ENCODE data around the gene ANKRD34A. TPM values are rescaled to one million over a fixed set of nuclear protein-coding genes. Genes with fewer than 3 reads are reported as not detected.
A peak's percentile ranks its signal among the peaks of the same experiment; 100 is the strongest.
"Not testable (repeated sequence)": the region's sequence is repeated elsewhere in the genome, so short reads cannot be mapped to it uniquely, and the experiment has no call there.

Gene ANKRD34A
- total and polyA plus RNA-seq, 10 donors: 0.57 to 3.1 (median 1.1) TPM

DNA sequence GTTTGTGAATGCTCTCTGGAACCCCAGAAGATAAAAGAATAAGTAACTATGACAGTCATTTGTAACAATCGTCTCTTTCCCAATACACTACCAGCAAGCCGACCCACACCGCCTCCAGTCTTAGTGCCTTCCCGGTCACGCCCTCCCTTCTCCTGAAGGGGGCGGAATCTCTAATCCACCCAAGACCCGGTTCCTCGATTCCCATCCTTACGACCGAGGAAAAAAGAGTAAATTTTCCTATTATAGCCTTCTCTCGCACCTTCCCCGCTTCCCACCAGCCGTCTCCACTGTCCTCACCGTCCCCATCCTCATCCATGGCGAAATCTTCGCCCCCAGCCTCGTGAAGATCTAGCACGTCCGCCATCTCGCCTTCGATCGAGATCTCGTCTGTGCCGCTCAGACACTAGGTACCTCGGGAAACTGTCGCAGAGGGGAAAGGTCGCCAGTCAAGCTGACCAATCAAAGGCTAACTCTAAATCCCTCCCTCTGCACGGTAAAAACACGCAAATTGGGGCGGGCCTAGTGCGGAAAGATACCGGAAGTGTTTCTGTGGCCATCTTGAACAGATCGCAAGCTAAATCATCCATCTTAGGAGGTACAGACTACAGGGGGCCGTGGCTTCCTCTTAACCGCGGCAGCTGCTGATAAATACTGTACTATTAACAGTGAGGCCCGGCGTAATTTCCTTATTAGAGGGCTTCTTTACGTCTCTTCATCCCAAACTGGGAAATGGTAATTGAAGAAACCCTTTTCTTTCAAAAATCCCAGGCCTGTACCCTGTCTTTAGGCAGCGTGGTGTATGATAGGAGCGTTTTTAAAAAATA lies 37.1 kb downstream of the ANKRD34A start, which contains the start of gene RBM8A:
Gene RBM8A, minus strand, starts transcription at position 422 of the 824 bp plus-strand sequence. Its CDS starts 58 bp downstream, at position 364.
- H3K27ac ChIP-seq: peak within 1 kb of the TSS; percentile 95 to 99 (median 98)
- peaks cover 13 to 55% (median 34%) of the 10 kb centered on the region in 6 donors for H3K4me1 ChIP-seq
- TF ChIP-seq, protein P1, sequence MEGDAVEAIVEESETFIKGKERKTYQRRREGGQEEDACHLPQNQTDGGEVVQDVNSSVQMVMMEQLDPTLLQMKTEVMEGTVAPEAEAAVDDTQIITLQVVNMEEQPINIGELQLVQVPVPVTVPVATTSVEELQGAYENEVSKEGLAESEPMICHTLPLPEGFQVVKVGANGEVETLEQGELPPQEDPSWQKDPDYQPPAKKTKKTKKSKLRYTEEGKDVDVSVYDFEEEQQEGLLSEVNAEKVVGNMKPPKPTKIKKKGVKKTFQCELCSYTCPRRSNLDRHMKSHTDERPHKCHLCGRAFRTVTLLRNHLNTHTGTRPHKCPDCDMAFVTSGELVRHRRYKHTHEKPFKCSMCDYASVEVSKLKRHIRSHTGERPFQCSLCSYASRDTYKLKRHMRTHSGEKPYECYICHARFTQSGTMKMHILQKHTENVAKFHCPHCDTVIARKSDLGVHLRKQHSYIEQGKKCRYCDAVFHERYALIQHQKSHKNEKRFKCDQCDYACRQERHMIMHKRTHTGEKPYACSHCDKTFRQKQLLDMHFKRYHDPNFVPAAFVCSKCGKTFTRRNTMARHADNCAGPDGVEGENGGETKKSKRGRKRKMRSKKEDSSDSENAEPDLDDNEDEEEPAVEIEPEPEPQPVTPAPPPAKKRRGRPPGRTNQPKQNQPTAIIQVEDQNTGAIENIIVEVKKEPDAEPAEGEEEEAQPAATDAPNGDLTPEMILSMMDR (IDR thresholded peaks at IDR 0.05 in 8 of 11, conservative IDR thresholded peaks at IDR 0.05 in 3 of 11): peak; percentile 52 to 97 (median 83)
- TF ChIP-seq POLR2A (IDR thresholded peaks at IDR 0.05) (peak; percentile 97 to 98 (median 98)), POLR2AphosphoS5 (IDR thresholded peaks at IDR 0.05) (peak; percentile 95 to 100 (median 100))
- intact Hi-C loops (cut with DNase I; ENCODE audit: low total_unique reads): no loop called here
- no peaks in the 10 kb centered on the region for H3K9me3 ChIP-seq
- WGBS, 5 donors: 0% methylated on average over 41 of the region's 41 CpGs
- H3K4me3 ChIP-seq: peak within 1 kb of the TSS; percentile 55 to 85 (median 70)
- no peaks in the 10 kb centered on the region for H3K27me3 ChIP-seq (replicated peaks in 1 of 7)
- peak; percentile 94 for DNase-seq
- H3K36me3 ChIP-seq: peaks cover 0 to 44% (median 17%) of the 10 kb centered on the region in 6 donors

DNA sequence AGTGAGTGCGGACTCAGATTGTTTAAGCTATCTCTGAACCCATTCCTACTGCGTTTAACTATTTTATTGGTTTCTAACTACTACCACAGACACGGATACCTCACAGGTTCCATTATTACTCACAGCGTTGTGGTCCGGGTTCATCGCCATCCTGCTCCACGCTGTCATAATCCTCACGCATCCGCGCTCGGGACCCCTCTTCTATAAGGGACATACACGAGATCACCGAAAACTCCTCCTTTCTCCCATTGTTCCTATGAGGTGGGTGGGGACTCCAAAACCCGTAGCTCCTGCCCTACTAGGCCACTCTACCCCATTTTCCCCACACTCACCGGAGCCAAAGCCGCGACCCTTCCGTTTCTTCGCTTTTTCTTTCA lies 37.7 kb downstream of the ANKRD34A start:
- no peaks in the 10 kb centered on the region for H3K9me3 ChIP-seq

GRCh38 chr1:145922266-145922665 lies 42.1 kb downstream of the ANKRD34A start:
- no peaks in the 10 kb centered on the region for H3K27me3 ChIP-seq (replicated peaks in 1 of 7)
- intact Hi-C loops (cut with DNase I; ENCODE audit: low total_unique reads): no loop called here

More for the DNA sequence above, 37.7 kb downstream of the ANKRD34A start:
- TF ChIP-seq, protein P1 (IDR thresholded peaks at IDR 0.05 in 8 of 11, conservative IDR thresholded peaks at IDR 0.05 in 3 of 11): no peak
- TF ChIP-seq POLR2AphosphoS5 (IDR thresholded peaks at IDR 0.05) (no peak), POLR2A (IDR thresholded peaks at IDR 0.05) (no peak)
- peaks cover 13 to 55% (median 30%) of the 10 kb centered on the region in 6 donors for H3K4me1 ChIP-seq
- peak overlapping the region; percentile 95 to 99 (median 98) for H3K27ac ChIP-seq
- peaks cover 0 to 50% (median 18%) of the 10 kb centered on the region in 6 donors for H3K36me3 ChIP-seq
- intact Hi-C loops (cut with DNase I; ENCODE audit: low total_unique reads): no loop called here
- peak overlapping the region; percentile 55 to 85 (median 70) for H3K4me3 ChIP-seq
- H3K27me3 ChIP-seq (replicated peaks in 1 of 7): no peaks in the 10 kb centered on the region
- WGBS, 5 donors: 7 to 12% (median 7%) methylated on average over 19 of the region's 19 CpGs
- no peak for DNase-seq

DNA sequence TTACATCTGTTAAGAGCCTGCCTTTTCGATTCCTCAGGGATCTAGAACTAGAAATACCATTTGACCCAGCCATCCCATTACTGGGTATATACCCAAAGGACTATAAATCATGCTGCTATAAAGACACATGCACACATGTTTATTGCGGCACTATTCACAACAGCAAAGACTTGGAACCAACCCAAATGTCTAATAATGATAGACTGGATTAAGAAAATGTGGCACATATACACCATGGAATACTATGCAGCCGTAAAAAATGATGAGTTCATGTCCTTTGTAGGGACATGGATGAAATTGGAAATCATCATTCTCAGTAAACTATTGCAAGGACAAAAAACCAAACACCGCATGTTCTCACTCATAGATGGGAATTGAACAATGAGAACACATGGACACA lies 44.1 kb downstream of the ANKRD34A start:
- intact Hi-C loops (cut with DNase I; ENCODE audit: low total_unique reads); H3K27ac ChIP-seq; H3K27me3 ChIP-seq (replicated peaks in 1 of 7); H3K9me3 ChIP-seq; DNase-seq: not testable (repeated sequence)
- H3K4me1 ChIP-seq: peaks cover 10 to 73% (median 38%) of the 10 kb centered on the region in 6 donors
- peaks cover 0 to 53% (median 24%) of the 10 kb centered on the region in 6 donors for H3K36me3 ChIP-seq
- WGBS, 5 donors: 76 to 97% (median 96%) methylated on average over 2 to 4 of the region's 4 CpGs
- H3K4me3 ChIP-seq: peak overlapping the region in 1 of 8 donors; percentile 86

More at GRCh38 chr1:145922266-145922665, 42.1 kb downstream of the ANKRD34A start:
- 52 to 90% (median 71%) methylated on average over 2 of the region's 2 CpGs for WGBS, 5 donors
- Histone ChIP-seq H3K9me3 (no peaks in the 10 kb centered on the region), H3K27ac (peak overlapping the region in 2 of 8 donors; percentile 13 to 23), H3K36me3 (peaks cover 0 to 48% (median 18%) of the 10 kb centered on the region in 6 donors), H3K4me1 (peaks cover 20 to 69% (median 39%) of the 10 kb centered on the region in 6 donors), H3K4me3 (no peak overlapping the region)
- DNase-seq: no peak
- TF ChIP-seq POLR2AphosphoS5 (IDR thresholded peaks at IDR 0.05): no peak
- TF ChIP-seq, protein P1 (IDR thresholded peaks at IDR 0.05 in 8 of 11, conservative IDR thresholded peaks at IDR 0.05 in 3 of 11): no peak
- no peak for TF ChIP-seq POLR2A (IDR thresholded peaks at IDR 0.05)
